ENCODE data around the gene PTPRG. TPM values are rescaled to one million over a fixed set of nuclear protein-coding genes. Genes with fewer than 3 reads are reported as not detected.

Gene PTPRG
- total and polyA plus RNA-seq, 4 donors: 3.6 to 35.6 (median 8.1) TPM

DNA sequence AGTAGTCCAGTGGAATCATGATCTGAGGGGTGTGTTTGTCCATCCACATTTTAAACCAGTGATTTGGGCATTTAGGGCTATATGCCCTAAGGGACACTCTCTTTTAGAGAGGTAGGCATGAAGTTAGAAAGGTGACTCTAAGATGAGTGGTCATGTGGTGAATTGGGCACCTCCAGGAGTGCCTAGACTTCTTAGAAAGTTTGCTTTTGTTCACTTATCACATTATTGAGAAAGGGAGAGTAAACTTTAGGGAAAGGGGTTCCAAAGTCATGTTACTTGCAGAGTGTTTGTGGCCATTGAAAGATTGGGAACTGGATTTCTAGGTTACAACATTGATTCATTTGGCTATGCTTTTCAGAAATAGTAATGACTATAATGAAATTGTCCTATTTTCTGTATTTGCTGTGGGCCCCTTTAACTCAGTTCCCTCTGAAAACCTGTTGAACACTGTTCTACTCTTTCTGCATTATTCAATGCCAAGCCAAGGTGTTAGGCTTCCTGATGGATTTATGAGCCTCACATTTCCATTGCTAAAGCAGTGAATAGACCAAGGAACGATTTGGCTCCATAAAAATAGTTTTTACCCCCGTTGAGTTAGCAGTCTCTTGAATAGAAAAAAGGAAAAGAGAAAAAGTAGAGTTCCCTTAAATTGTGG lies 169.3 kb downstream of the PTPRG start:
- Histone ChIP-seq H3K27ac (ENCODE audit: low read depth in 1 of 2, low read length in 2 of 2) (no peak overlapping the region), H3K9ac (ENCODE audit: low read depth in 1 of 2, low read length in 2 of 2) (no peak overlapping the region), H3K4me3 (ENCODE audit: low read depth in 1 of 3, low read length in 3 of 3) (no peak overlapping the region), H3K9me3 (ENCODE audit: control insufficient read depth in 4 of 4, low read length in 3 of 4) (no peaks in the 10 kb centered on the region), H3K27me3 (ENCODE audit: control insufficient read depth in 4 of 4, insufficient read depth in 4 of 4, low read length in 3 of 4) (no peaks in the 10 kb centered on the region), H3K36me3 (ENCODE audit: control insufficient read depth in 4 of 4, insufficient read depth in 3 of 4, low read depth in 1 of 4, low read length in 3 of 4) (no peaks in the 10 kb centered on the region), H3K4me1 (ENCODE audit: control insufficient read depth in 4 of 4, insufficient read depth in 4 of 4, low read length in 3 of 4) (peaks cover 9 to 29% (median 18%) of the 10 kb centered on the region in 4 donors)
- DNase-seq (ENCODE audit: low spot score): no peak
- TF ChIP-seq SP1 (IDR thresholded peaks at IDR 0.05) (no peak), YY1 (IDR thresholded peaks at IDR 0.05) (no peak), NR2F2 (IDR thresholded peaks at IDR 0.05) (no peak), EGR1 (IDR thresholded peaks at IDR 0.05; ENCODE audit: low read depth in 2 of 2) (no peak), JUND (IDR thresholded peaks at IDR 0.05) (no peak), GABPA (IDR thresholded peaks at IDR 0.05 in 1 of 2, conservative IDR thresholded peaks at IDR 0.05 in 1 of 2) (no peak), TAF1 (conservative IDR thresholded peaks at IDR 0.05) (no peak)
- TF ChIP-seq, protein P1, sequence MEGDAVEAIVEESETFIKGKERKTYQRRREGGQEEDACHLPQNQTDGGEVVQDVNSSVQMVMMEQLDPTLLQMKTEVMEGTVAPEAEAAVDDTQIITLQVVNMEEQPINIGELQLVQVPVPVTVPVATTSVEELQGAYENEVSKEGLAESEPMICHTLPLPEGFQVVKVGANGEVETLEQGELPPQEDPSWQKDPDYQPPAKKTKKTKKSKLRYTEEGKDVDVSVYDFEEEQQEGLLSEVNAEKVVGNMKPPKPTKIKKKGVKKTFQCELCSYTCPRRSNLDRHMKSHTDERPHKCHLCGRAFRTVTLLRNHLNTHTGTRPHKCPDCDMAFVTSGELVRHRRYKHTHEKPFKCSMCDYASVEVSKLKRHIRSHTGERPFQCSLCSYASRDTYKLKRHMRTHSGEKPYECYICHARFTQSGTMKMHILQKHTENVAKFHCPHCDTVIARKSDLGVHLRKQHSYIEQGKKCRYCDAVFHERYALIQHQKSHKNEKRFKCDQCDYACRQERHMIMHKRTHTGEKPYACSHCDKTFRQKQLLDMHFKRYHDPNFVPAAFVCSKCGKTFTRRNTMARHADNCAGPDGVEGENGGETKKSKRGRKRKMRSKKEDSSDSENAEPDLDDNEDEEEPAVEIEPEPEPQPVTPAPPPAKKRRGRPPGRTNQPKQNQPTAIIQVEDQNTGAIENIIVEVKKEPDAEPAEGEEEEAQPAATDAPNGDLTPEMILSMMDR (IDR thresholded peaks at IDR 0.05; ENCODE audit: low read depth, low read length, missing input control): no peak
- TF ChIP-seq, protein P2, sequence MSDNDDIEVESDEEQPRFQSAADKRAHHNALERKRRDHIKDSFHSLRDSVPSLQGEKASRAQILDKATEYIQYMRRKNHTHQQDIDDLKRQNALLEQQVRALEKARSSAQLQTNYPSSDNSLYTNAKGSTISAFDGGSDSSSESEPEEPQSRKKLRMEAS (IDR thresholded peaks at IDR 0.05): no peak
- TF ChIP-seq, protein P3, sequence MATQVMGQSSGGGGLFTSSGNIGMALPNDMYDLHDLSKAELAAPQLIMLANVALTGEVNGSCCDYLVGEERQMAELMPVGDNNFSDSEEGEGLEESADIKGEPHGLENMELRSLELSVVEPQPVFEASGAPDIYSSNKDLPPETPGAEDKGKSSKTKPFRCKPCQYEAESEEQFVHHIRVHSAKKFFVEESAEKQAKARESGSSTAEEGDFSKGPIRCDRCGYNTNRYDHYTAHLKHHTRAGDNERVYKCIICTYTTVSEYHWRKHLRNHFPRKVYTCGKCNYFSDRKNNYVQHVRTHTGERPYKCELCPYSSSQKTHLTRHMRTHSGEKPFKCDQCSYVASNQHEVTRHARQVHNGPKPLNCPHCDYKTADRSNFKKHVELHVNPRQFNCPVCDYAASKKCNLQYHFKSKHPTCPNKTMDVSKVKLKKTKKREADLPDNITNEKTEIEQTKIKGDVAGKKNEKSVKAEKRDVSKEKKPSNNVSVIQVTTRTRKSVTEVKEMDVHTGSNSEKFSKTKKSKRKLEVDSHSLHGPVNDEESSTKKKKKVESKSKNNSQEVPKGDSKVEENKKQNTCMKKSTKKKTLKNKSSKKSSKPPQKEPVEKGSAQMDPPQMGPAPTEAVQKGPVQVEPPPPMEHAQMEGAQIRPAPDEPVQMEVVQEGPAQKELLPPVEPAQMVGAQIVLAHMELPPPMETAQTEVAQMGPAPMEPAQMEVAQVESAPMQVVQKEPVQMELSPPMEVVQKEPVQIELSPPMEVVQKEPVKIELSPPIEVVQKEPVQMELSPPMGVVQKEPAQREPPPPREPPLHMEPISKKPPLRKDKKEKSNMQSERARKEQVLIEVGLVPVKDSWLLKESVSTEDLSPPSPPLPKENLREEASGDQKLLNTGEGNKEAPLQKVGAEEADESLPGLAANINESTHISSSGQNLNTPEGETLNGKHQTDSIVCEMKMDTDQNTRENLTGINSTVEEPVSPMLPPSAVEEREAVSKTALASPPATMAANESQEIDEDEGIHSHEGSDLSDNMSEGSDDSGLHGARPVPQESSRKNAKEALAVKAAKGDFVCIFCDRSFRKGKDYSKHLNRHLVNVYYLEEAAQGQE (IDR thresholded peaks at IDR 0.05): no peak
- TF ChIP-seq, protein P4, sequence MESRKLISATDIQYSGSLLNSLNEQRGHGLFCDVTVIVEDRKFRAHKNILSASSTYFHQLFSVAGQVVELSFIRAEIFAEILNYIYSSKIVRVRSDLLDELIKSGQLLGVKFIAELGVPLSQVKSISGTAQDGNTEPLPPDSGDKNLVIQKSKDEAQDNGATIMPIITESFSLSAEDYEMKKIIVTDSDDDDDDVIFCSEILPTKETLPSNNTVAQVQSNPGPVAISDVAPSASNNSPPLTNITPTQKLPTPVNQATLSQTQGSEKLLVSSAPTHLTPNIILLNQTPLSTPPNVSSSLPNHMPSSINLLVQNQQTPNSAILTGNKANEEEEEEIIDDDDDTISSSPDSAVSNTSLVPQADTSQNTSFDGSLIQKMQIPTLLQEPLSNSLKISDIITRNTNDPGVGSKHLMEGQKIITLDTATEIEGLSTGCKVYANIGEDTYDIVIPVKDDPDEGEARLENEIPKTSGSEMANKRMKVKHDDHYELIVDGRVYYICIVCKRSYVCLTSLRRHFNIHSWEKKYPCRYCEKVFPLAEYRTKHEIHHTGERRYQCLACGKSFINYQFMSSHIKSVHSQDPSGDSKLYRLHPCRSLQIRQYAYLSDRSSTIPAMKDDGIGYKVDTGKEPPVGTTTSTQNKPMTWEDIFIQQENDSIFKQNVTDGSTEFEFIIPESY (IDR thresholded peaks at IDR 0.05): no peak
- WGBS: 65% methylated on average over 2 of the region's 2 CpGs

DNA sequence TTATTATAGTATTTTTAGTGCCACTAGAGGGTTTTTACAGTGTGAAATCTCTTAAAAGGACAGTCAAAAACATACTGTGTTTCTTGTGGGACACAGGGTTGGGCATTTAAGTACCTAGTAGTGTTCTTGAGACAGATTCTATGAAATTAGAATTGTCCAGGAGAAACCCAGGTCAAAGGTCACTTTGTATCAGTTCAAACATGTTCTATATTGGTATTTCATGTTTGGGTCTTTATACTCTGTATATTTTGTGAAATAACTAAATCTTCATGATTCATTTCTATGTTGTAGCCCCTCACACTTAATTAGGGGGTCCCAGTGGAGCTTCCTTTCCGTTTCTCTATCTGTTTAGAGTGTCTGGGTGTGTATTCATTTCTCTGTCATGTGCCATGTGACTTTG lies 171.6 kb downstream of the PTPRG start:
- 34% methylated on average over 1 of the region's 1 CpG for WGBS
- no peaks in the 10 kb centered on the region for H3K27me3 ChIP-seq (ENCODE audit: control insufficient read depth in 4 of 4, insufficient read depth in 4 of 4, low read length in 3 of 4)

More for the DNA sequence above, 171.6 kb downstream of the PTPRG start:
- Histone ChIP-seq H3K9me3 (ENCODE audit: control insufficient read depth in 4 of 4, low read length in 3 of 4) (no peaks in the 10 kb centered on the region), H3K36me3 (ENCODE audit: control insufficient read depth in 4 of 4, insufficient read depth in 3 of 4, low read depth in 1 of 4, low read length in 3 of 4) (no peaks in the 10 kb centered on the region), H3K9ac (ENCODE audit: low read depth in 1 of 2, low read length in 2 of 2) (no peak overlapping the region), H3K4me3 (ENCODE audit: low read depth in 1 of 3, low read length in 3 of 3) (no peak overlapping the region), H3K27ac (ENCODE audit: low read depth in 1 of 2, low read length in 2 of 2) (no peak overlapping the region), H3K4me1 (ENCODE audit: control insufficient read depth in 4 of 4, insufficient read depth in 4 of 4, low read length in 3 of 4) (peaks cover 9 to 25% (median 18%) of the 10 kb centered on the region in 4 donors)
- DNase-seq (ENCODE audit: low spot score): no peak
- TF ChIP-seq TAF1 (conservative IDR thresholded peaks at IDR 0.05): no peak
- TF ChIP-seq SP1 (IDR thresholded peaks at IDR 0.05): no peak
- TF ChIP-seq, protein P5, sequence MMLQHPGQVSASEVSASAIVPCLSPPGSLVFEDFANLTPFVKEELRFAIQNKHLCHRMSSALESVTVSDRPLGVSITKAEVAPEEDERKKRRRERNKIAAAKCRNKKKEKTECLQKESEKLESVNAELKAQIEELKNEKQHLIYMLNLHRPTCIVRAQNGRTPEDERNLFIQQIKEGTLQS (IDR thresholded peaks at IDR 0.05): no peak
- TF ChIP-seq, protein P1 (IDR thresholded peaks at IDR 0.05; ENCODE audit: low read depth, low read length, missing input control): no peak
- TF ChIP-seq EGR1 (IDR thresholded peaks at IDR 0.05; ENCODE audit: low read depth in 2 of 2): no peak
- no peak for TF ChIP-seq JUND (IDR thresholded peaks at IDR 0.05)
- TF ChIP-seq FOXA2 (IDR thresholded peaks at IDR 0.05): no peak
- no peak for TF ChIP-seq GABPA (IDR thresholded peaks at IDR 0.05 in 1 of 2, conservative IDR thresholded peaks at IDR 0.05 in 1 of 2)
- no peak for TF ChIP-seq RXRA (IDR thresholded peaks at IDR 0.05)
- no peak for TF ChIP-seq FOXA1 (IDR thresholded peaks at IDR 0.05)
- no peak for TF ChIP-seq HNF4G (IDR thresholded peaks at IDR 0.05)
- no peak for TF ChIP-seq RAD21 (IDR thresholded peaks at IDR 0.05)
- TF ChIP-seq, protein P4 (IDR thresholded peaks at IDR 0.05): no peak
- no peak for TF ChIP-seq NR2F2 (IDR thresholded peaks at IDR 0.05)
- no peak for TF ChIP-seq YY1 (IDR thresholded peaks at IDR 0.05)
- no peak for TF ChIP-seq HNF4A (conservative IDR thresholded peaks at IDR 0.05)
- TF ChIP-seq, protein P2 (IDR thresholded peaks at IDR 0.05): no peak

Data from liver (tissue), 9 donors.